Aortic smooth muscle cell (primary cell): ENCODE data around the gene ARHGAP29. TPM values are rescaled to one million over a fixed set of nuclear protein-coding genes. Genes with fewer than 3 reads are reported as not detected.

Experiments used
- total RNA-seq: library from RNA; depleted of rRNA; stranded (reverse); fragments of >200 nt; gene quantifications from 2 replicates; pipeline ENCODE4 v1.2.3, GENCODE V29; 2014

Gene ARHGAP29
- 37.7 and 41.3 TPM in 2 replicates for total RNA-seq

GRCh38 chr1:94237291-94238226 lies at the start of gene ARHGAP29:
Gene ARHGAP29 (minus strand): TSS chr1:94237584. CDS start chr1:94231611, 5,973 bp downstream.

Other genes with a start within 250 kb of the ARHGAP29 start
- gene ABCA4, start 116.4 kb downstream of the ARHGAP29 start, total RNA-seq, result 0.44 and 0.53 TPM in 2 replicates
- gene ABCD3, start 180.8 kb upstream of the ARHGAP29 start, total RNA-seq, result 40.8 and 41.2 TPM in 2 replicates